CD4-positive, alpha-beta T cell (primary cell): Measurements from ENCODE around the gene HPCAL4. TPM values are rescaled to one million over a fixed set of nuclear protein-coding genes. Genes with fewer than 3 reads are reported as not detected.

Source experiments
- ATAC-seq: fragments of 200-7000 bp; cut with Tn5 transposase; one replicate; pipeline ENCODE4 v1.10.0; 2022; ENCODE audit warnings: mild to moderate bottlenecking; ENCODE audit not compliant: poor library complexity
- CTCF ChIA-PET: fragments of 350-600 bp; sonication (Branson Sonifier 250); formaldehyde crosslinking; loops from one replicate; lab custom pipeline; 2021; ENCODE audit warnings: antibody characterized with exemption, inconsistent platforms; lab: Charles Lee
- POLR2A ChIA-PET: fragments of 350-600 bp; sonication (Branson Sonifier 250); formaldehyde crosslinking; loops from one replicate; lab custom pipeline; 2021; ENCODE audit warnings: antibody characterized with exemption, inconsistent platforms; lab: Charles Lee
- DNase-seq, 14 experiments: peaks; one replicate each; pipeline ENCODE4 v3.0.0-alpha.2; 2013 to 2020; ENCODE audit warnings: mixed read lengths in 2 of 14
- H3K27ac ChIP-seq, 2 donors: one replicate each; pipeline versions ENCODE4 v1.5.1 to v1.7.0; 2013; ENCODE audit warnings: low read length in 2 of 2, low read depth in 1 of 2, mild to moderate bottlenecking in 1 of 2
- H3K27me3 ChIP-seq, 2 experiments: 1 replicate in 1 of 2; 2 replicates in 1 of 2; pipeline versions ENCODE4 v1.6.1 to v1.7.0; 2013; ENCODE audit warnings: low read length in 2 of 2, control low read depth in 1 of 2, mild to moderate bottlenecking in 1 of 2, moderate library complexity in 1 of 2; ENCODE audit not compliant: insufficient read depth in 2 of 2, control insufficient read depth in 1 of 2
- H3K36me3 ChIP-seq: one replicate; pipeline ENCODE4 v1.6.1; 2013; ENCODE audit warnings: low read length, control low read depth; ENCODE audit not compliant: insufficient read depth
- H3K4me1 ChIP-seq: one replicate; pipeline ENCODE4 v1.6.1; 2013; ENCODE audit warnings: low read length, control low read depth; ENCODE audit not compliant: insufficient read depth
- H3K4me3 ChIP-seq: one replicate; pipeline ENCODE4 v1.5.1; 2013; ENCODE audit warnings: mild to moderate bottlenecking, low read length, moderate library complexity
- H3K9me3 ChIP-seq, 2 experiments: 1 replicate in 1 of 2; 2 replicates in 1 of 2; pipeline versions ENCODE4 v1.6.1 to v1.7.0; 2013; ENCODE audit warnings: low read length in 2 of 2, mild to moderate bottlenecking in 2 of 2, control low read depth in 1 of 2, moderate library complexity in 1 of 2; ENCODE audit not compliant: control insufficient read depth in 1 of 2, insufficient read depth in 1 of 2
- H3K27ac Mint-ChIP-seq: one replicate; pipeline ENCODE4 v1.8.0; 2020; ENCODE audit warnings: mixed read lengths
- H3K27me3 Mint-ChIP-seq: one replicate; pipeline ENCODE4 v1.8.0; 2021; ENCODE audit warnings: mixed read lengths
- H3K36me3 Mint-ChIP-seq: one replicate; pipeline ENCODE4 v1.8.0; 2021; ENCODE audit warnings: low read depth, mixed read lengths
- H3K4me1 Mint-ChIP-seq: one replicate; pipeline ENCODE4 v1.8.0; 2021; ENCODE audit warnings: low read depth, mixed read lengths
- H3K4me3 Mint-ChIP-seq: one replicate; pipeline ENCODE4 v1.8.0; 2020; ENCODE audit warnings: mild to moderate bottlenecking, mixed read lengths
- H3K9me3 Mint-ChIP-seq: one replicate; pipeline ENCODE4 v1.8.0; 2020; ENCODE audit warnings: mixed read lengths
- CTCF ChIP-seq: fragments of 200-600 bp; IDR thresholded peaks from one replicate; pipeline ENCODE4 v1.8.0; 2022; ENCODE audit warnings: antibody characterized with exemption, mild to moderate bottlenecking
- intact Hi-C, 2 experiments: fragments of 100-400 bp; cut with DNase I in 1 of 2; cut with micrococcal nuclease in 1 of 2; formaldehyde crosslinking; loops; one replicate each; pipeline versions ENCODE4 v1.15.1 to v1.9.0; 2023 to 2025; cut with DNase I, micrococcal nuclease
- total RNA-seq, 174 experiments: library from RNA in 2 of 174; stranded (reverse) in 2 of 174; gene quantifications; one replicate each; pipeline ENCODE4 v1.2.3 and lab custom pipeline; 2021 to 2026

The HPCAL4 gene
- total RNA-seq, 2 experiments from 2014 or later = 22.8 to 22.9 TPM

DNA sequence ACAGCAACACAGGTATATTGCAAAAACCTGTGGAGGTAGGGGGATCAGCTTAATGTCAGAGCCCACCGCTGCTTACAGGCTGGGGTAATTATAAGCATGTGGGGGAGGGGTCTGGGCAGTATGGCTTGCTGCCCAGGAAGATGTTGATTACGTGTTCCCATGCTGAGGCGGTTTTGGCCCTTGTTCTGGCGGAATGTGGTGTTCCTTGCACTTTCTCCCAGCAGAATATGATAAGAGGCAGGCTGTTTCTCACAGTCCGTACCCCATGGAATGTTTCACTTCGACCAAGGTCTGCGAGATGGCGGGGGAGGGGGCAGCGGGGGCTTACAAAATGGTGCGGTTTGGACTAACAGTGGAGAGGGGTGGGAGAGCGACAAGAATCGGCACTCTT is 9.8 kb upstream of the HPCAL4 start:
- peaks cover 13% of the 10 kb centered on the region for H3K27me3 Mint-ChIP-seq
- Histone ChIP-seq H3K27me3 (peaks cover 0 to 4% of the 10 kb centered on the region in 2 experiments), H3K4me1 (no peaks in the 10 kb centered on the region), H3K9me3 (peaks cover 0 to 5% of the 10 kb centered on the region in 2 experiments), H3K36me3 (no peaks in the 10 kb centered on the region), H3K4me3 (no peak overlapping the region), H3K27ac (no peak overlapping the region)
- ChIA-PET CTCF (interaction anchor here (0.9 to 1.3 kb wide), 2 partner anchors 10 to 31 kb away, joined by 3 to 5 read pairs; partner anchors contain the start of gene HPCAL4), POLR2A (interaction anchor here (1.2 kb wide), 1 partner anchor 10 kb away, joined by 7 read pairs; the partner anchor contains the start of gene HPCAL4)
- H3K9me3 Mint-ChIP-seq = no peaks in the 10 kb centered on the region
- TF ChIP-seq CTCF = no peak
- ATAC-seq (no peak), DNase-seq (no peak)
- intact Hi-C loops = no loop called here
- no peaks in the 10 kb centered on the region for H3K36me3 Mint-ChIP-seq
- H3K27ac Mint-ChIP-seq = no peak overlapping the region
- no peak overlapping the region for H3K4me3 Mint-ChIP-seq
- no peaks in the 10 kb centered on the region for H3K4me1 Mint-ChIP-seq

DNA sequence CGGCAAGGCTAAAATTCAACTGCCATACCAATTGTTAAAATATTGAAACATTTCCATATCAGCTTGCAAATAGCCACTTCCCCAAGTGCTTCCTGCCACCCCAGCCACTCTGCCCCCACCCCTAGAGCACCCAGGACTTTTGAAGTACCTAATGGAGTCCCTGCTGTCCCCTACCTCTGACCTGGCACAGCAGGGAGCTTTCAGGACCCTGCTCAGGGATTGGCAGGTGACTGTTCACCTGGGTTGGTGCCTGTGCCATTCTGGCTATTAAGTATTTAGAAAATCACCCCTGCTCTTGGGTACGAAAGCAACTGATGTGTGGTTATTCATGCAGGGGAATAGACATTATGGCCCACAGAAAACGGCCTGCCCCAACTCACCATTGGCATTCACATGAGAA is 9.1 kb upstream of the HPCAL4 start:
- no peak for ATAC-seq
- Histone ChIP-seq H3K4me3 (no peak overlapping the region), H3K9me3 (peaks cover 0 to 5% of the 10 kb centered on the region in 2 experiments), H3K27ac (no peak overlapping the region), H3K36me3 (no peaks in the 10 kb centered on the region), H3K27me3 (peaks cover 0 to 4% of the 10 kb centered on the region in 2 experiments), H3K4me1 (no peaks in the 10 kb centered on the region)
- intact Hi-C loops = no loop called here
- Mint-ChIP-seq H3K36me3 (no peaks in the 10 kb centered on the region), H3K27me3 (peaks cover 13% of the 10 kb centered on the region), H3K27ac (no peak overlapping the region), H3K9me3 (no peaks in the 10 kb centered on the region), H3K4me1 (no peaks in the 10 kb centered on the region), H3K4me3 (no peak overlapping the region)
- no peak for TF ChIP-seq CTCF
- ChIA-PET POLR2A (interaction anchor here (1.2 kb wide), 1 partner anchor 9 kb away, joined by 7 read pairs; the partner anchor contains the start of gene HPCAL4), CTCF (interaction anchor here (0.9 kb wide), 1 partner anchor 9 kb away, joined by 3 read pairs; the partner anchor contains the start of gene HPCAL4)
- DNase-seq = no peak

- Mint-ChIP-seq H3K27me3 (peaks cover 13% of the 10 kb centered on the region), H3K4me1 (no peaks in the 10 kb centered on the region), H3K36me3 (no peaks in the 10 kb centered on the region), H3K27ac (no peak overlapping the region), H3K9me3 (no peaks in the 10 kb centered on the region), H3K4me3 (no peak overlapping the region)
- H3K9me3 ChIP-seq = peaks cover 0 to 5% of the 10 kb centered on the region in 2 experiments
- ATAC-seq (no peak), DNase-seq (no peak)
- no peak overlapping the region for H3K4me3 ChIP-seq
- intact Hi-C loops = no loop called here
- ChIA-PET POLR2A (no interaction called here), CTCF (no interaction called here)
- no peaks in the 10 kb centered on the region for H3K4me1 ChIP-seq
- H3K36me3 ChIP-seq = no peaks in the 10 kb centered on the region
- no peak for TF ChIP-seq CTCF
- no peak overlapping the region for H3K27ac ChIP-seq
- H3K27me3 ChIP-seq = peaks cover 0 to 4% of the 10 kb centered on the region in 2 experiments
These were observed 8.2 kb upstream of the HPCAL4 start for GRCh38 chr1:39699419-39699818.
